ENCODE results near the gene SET. TPM values are rescaled to one million over a fixed set of nuclear protein-coding genes. Genes with fewer than 3 reads are reported as not detected.

Gene SET
- total and polyA plus RNA-seq, 2 of the 8 experiments (the other 6 are each of a cell fraction or from before 2014, with no cell fraction given), result 466 to 1,345 TPM

DNA sequence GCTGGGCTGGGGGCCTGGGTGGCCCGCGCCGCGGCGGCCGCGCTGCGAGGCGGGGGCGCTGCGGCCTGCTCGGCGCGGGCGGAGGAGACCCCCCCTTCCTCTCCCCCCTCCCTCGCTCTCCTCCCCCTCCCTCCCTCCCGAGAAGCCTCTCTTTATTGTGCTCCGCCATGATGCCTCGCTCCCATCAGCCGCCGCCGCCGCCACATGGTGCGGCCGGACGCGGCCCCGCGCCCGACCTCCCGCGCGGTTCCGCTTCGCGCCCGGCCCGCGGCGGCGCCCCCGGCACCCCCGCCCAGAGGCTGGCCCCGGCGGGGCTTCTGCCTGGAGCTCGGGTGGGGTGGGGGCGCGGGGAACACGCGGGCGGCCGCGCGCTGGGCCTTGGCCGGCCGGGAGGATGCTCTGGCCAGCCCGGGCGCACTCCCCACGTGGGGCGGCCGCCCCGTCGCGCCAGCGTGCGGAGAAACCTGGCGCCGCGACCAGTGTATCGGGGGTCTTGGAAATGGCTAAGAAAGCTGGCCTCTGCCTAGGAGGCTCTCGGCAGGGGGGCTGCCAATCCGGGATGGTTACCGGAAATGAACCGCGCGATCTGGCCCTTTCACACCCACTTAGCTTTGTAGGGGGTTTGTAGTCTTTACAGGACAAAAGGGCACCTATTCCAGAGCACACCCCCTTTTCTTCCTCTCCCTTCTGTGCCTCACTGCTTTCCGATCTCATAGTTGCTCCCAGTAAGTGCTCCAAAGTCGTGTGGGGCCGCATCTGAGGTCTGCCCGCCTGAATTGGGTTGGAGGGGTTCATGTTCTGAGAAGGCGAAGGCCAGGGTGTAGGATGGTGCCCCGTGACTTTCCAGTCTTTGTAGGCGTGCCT is 1.0 kb downstream of the SET start:
- peak overlapping the region; percentile 42 for H3K56ac ChIP-seq (replicated peaks; ENCODE audit: insufficient read length, low read depth, low read length)
- DNase-seq (ENCODE audit: low read depth in 1 of 2, low spot score in 2 of 2), result no peak
- H3K36me3 ChIP-seq (ENCODE audit: control insufficient read depth in 2 of 4, insufficient read depth in 4 of 4, low read length in 3 of 4), result peaks cover 20 to 60% (median 35%) of the 10 kb centered on the region in 4 experiments
- no peak overlapping the region for H2AK5ac ChIP-seq (ENCODE audit: low read depth, low read length)
- peaks cover 0 to 1% (median 0%) of the 10 kb centered on the region in 4 experiments; a peak in 1 of 7 replicates for H3K27me3 ChIP-seq (replicated peaks in 1 of 4; ENCODE audit: control insufficient read depth in 3 of 4, extremely low read depth in 1 of 4, insufficient read depth in 3 of 4, low read length in 3 of 4)
- peak overlapping the region; percentile 82 to 95 (median 88) for H3K4me3 ChIP-seq (ENCODE audit: extremely low read depth in 1 of 4, insufficient read depth in 2 of 4, low read depth in 3 of 4, low read length in 4 of 4)
- H3K14ac ChIP-seq (ENCODE audit: insufficient read length), result peak overlapping the region; percentile 2
- peaks cover 25 to 30% of the 10 kb centered on the region in 2 experiments for H4K20me1 ChIP-seq (replicated peaks in 1 of 2; ENCODE audit: control insufficient read depth in 1 of 2, insufficient read depth in 2 of 2, low read length in 2 of 2)
- H3K23me2 ChIP-seq (ENCODE audit: low read depth, low read length), result peaks cover 19% of the 10 kb centered on the region
- peak overlapping the region; percentile 90 for H4K5ac ChIP-seq (ENCODE audit: insufficient read length, low read depth, low read length)
- H2BK15ac ChIP-seq (ENCODE audit: low read length), result no peak overlapping the region
- H4K8ac ChIP-seq (ENCODE audit: extremely low read depth, insufficient read depth, low read length), result peak overlapping the region; percentile 90; the same call in 1 of the 2 replicates
- peak overlapping the region; percentile 64 to 87 for H3K4me2 ChIP-seq (ENCODE audit: insufficient read depth in 1 of 2, low read depth in 2 of 2, low read length in 2 of 2)
- H3K9ac ChIP-seq (replicated peaks in 1 of 4; ENCODE audit: extremely low read depth in 1 of 4, low read depth in 3 of 4, low read length in 3 of 4), result peak overlapping the region; percentile 84 to 99 (median 88)
- 1% methylated on average over 27 of the region's 83 CpGs; no CpG with 5 or more reads in 1 of the 2 experiments for WGBS, 2 experiments (ENCODE audit: extremely low coverage in 1 of 2, insufficient coverage in 1 of 2, insufficient read length in 1 of 2, insufficient replicate concordance in 2 of 2, low coverage in 1 of 2, low lambda C conversion rate in 2 of 2, missing lambda C conversion rate in 1 of 2)
- H3K4me1 ChIP-seq (replicated peaks in 1 of 4; ENCODE audit: control insufficient read depth in 3 of 4, insufficient read depth in 4 of 4, low read length in 3 of 4), result peaks cover 5 to 15% (median 8%) of the 10 kb centered on the region in 4 experiments; a peak in 6 of 7 replicates
- ChIA-PET CTCF (ENCODE audit: partially characterized antibody) (interaction anchor here (0.6 to 1.8 kb wide), 5 partner anchors 10 to 55 kb away, joined by 4 to 6 read pairs (median 4); partner anchors contain the start of gene PKN3), POLR2A (ENCODE audit: partially characterized antibody) (interaction anchor here (0.9 to 46.1 kb wide), 14 partner anchors 6 to 350 kb away, joined by 3 to 1197 read pairs (median 4); partner anchors contain the start of genes DYNC2I2, PKN3, SET and ZDHHC12)
- no peak overlapping the region for H3K23ac ChIP-seq (ENCODE audit: insufficient read length)
- H3K79me2 ChIP-seq (ENCODE audit: control insufficient read depth in 1 of 2, insufficient read depth in 2 of 2, low read length in 2 of 2), result peaks cover 34 to 68% of the 10 kb centered on the region in 2 experiments
- FAIRE-seq, result no peak
- no peak overlapping the region for H3K4ac ChIP-seq (replicated peaks; ENCODE audit: insufficient read length, low read depth, low read length)
- peak overlapping the region; percentile 91 for H4K91ac ChIP-seq (replicated peaks; ENCODE audit: insufficient read length, low read length)
- H2AFZ ChIP-seq (ENCODE audit: low read length), result no peak overlapping the region
- peak overlapping the region; percentile 57 for H3K27ac ChIP-seq (ENCODE audit: low read depth, low read length)
- H2BK120ac ChIP-seq (replicated peaks; ENCODE audit: low read depth, low read length), result no peak overlapping the region
- no peaks in the 10 kb centered on the region for H3K9me3 ChIP-seq (ENCODE audit: insufficient read depth in 2 of 2, low read depth in 1 of 2, low read length in 1 of 2)
- H3K79me1 ChIP-seq (ENCODE audit: low read depth, low read length), result peaks cover 7% of the 10 kb centered on the region; the same call in 1 of the 2 replicates
- no peak overlapping the region for H2BK12ac ChIP-seq (ENCODE audit: low read depth, low read length)
- H3K18ac ChIP-seq (ENCODE audit: extremely low read depth, low read length), result peak overlapping the region; percentile 68
- H2BK5ac ChIP-seq (ENCODE audit: low read depth, low read length), result peak overlapping the region; percentile 61; the same call in 1 of the 2 replicates
- H2BK20ac ChIP-seq (ENCODE audit: low read length), result no peak overlapping the region
- TF ChIP-seq JUN (IDR thresholded peaks at IDR 0.05; ENCODE audit: low read depth, low read length), result no peak
- TF ChIP-seq FOSL1 (IDR thresholded peaks at IDR 0.05; ENCODE audit: insufficient read depth, low read depth, low read length), result no peak
- no peak for TF ChIP-seq SUZ12 (IDR thresholded peaks at IDR 0.05; ENCODE audit: low read length)
- TF ChIP-seq CBX5 (IDR thresholded peaks at IDR 0.05; ENCODE audit: low read depth, low read length), result no peak
- no peak for TF ChIP-seq TCF12 (IDR thresholded peaks at IDR 0.05; ENCODE audit: low read depth, low read length)
- TF ChIP-seq POU5F1 (IDR thresholded peaks at IDR 0.05; ENCODE audit: low read depth, low read length), result no peak
- no peak for TF ChIP-seq ZNF274 (IDR thresholded peaks at IDR 0.05; ENCODE audit: borderline replicate concordance, extremely low read depth, low read length)
- TF ChIP-seq, protein P1, sequence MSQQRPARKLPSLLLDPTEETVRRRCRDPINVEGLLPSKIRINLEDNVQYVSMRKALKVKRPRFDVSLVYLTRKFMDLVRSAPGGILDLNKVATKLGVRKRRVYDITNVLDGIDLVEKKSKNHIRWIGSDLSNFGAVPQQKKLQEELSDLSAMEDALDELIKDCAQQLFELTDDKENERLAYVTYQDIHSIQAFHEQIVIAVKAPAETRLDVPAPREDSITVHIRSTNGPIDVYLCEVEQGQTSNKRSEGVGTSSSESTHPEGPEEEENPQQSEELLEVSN (IDR thresholded peaks at IDR 0.05), result no peak
- TF ChIP-seq HDAC6 (IDR thresholded peaks at IDR 0.05; ENCODE audit: low read depth, low read length), result no peak
- no peak for TF ChIP-seq GTF2F1 (IDR thresholded peaks at IDR 0.05; ENCODE audit: borderline replicate concordance, low read depth, low read length)
- no peak for TF ChIP-seq YY1 (IDR thresholded peaks at IDR 0.05; ENCODE audit: low read depth, low read length)

Measured in H1 (cell line).